ENCODE data around the gene CDH4.

The CDH4 gene

DNA sequence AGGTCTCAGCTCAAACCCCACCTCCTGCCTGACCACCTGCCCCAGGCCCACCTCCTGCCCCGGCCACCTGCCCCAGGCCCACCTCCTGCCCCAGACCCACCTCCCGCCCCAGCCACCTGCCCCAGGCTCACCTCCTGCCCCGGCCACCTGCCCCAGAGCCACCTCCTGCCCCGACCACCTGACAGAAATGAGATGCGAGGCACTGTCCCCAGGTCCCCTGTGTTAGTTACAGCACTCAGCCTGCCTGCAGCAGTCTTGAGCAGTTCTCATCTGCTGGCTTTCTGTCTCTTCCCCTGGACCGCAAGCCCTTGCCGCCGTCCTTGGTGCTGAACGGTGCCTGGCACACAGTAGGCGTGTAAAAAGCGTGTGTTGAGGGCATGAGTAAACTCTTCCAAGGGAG is 79.5 kb downstream of the CDH4 start:
- DNase-seq = no peak

DNA sequence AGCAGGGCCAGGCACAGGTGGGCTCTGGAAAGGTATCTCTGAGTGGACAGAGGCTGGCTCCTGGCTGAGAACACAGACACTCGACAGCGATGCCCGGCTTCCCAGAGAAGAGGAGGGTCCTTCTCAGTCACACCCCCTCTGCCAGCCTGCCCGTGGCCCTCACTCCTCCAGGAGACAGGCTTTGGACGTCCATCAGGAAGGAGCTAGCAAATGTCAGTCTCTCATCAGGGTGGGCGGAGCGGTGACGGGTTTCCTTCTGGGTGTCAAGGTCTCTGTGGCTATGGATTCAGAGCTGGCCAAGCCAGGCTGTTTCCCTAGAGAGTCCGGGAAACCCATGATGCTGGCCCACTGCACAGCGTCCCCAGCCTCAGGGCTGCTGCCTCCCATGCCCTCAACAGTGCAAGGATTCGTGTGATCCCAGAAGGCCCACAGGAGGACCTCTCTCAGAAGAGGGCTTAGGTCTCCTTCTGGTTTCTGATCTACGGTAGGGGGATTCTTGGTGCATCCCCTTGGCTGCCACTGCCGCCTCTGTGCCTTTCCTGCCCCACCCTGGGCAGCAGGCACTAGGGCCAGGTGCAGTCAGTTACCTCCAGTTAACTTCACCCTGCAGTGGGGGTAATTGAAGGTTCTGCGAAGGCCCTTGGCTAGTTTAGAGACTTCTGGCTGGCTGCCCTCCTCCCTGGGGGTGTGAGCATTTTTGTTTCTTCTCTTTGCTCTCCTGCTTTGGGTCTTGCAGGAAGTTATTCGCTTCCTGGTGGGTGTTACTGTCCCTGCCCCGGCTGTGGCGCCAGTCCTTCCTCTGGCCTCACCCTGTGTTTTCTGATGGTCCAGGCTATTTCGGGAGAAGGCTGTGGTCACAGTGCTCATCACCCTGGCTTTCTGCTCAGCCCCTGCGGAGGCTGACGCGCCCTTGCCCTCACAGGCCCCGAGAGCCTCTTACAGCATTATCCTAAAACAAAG is 80.2 kb downstream of the CDH4 start:
- no peak for DNase-seq

DNA sequence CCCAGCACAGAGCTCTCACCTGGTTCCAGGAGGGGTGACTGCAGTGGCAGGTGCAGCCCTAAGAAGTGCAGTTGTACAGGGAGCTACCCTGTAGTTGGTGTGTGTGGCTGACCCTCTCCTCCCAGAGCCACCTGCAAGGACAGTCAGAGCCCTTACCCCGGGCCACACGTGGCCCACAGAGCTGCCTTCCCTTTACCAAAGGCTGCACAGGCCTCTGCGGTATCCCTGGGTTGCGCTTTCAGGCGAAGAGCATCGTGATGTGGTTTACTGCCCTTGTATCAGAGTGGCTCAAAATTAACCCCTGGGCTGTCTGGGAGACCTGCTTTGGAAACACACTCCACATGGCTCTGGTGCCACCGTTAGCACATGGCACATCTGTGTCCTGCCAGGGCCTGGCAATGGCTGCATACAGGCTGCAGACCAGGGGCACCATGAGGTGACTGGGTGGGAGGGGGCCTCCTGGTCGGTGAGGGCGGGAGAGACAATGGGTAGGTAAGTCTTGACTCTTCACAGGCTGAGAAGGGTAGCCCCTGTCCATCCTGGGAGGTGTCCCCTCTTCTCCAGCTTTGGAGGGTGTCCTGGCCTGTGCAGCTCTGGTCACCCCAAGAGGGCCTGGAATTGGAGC is 81.5 kb downstream of the CDH4 start:
- DNase-seq = no peak

DNA sequence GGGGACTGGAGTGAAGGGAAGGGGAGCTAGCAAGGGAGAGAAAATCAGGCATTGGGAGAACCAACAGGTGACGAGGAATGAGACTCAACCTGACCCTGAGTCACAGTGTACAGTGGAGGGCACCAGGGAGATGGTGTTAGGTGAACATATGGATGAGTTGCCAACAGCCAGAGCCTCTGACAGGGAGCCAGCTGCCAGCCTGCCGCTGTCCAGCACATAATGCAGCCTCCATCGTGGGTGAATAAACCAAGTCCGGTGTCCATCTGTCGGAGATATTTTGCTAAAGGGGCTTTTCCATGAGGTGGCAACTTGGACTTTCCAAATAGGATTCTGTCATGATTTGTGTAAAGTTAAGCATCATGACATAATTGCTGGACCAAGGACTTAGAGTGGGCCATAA is 88.1 kb downstream of the CDH4 start:
- DNase-seq = no peak

- no peak for DNase-seq
Observed at GRCh38 chr20:61341605-61342004, 89.5 kb downstream of the CDH4 start.

- no peak for DNase-seq
Observed at GRCh38 chr20:61343934-61344333, 91.9 kb downstream of the CDH4 start.

GRCh38 chr20:61345656-61346055 is 93.6 kb downstream of the CDH4 start:
- DNase-seq = no peak

DNA sequence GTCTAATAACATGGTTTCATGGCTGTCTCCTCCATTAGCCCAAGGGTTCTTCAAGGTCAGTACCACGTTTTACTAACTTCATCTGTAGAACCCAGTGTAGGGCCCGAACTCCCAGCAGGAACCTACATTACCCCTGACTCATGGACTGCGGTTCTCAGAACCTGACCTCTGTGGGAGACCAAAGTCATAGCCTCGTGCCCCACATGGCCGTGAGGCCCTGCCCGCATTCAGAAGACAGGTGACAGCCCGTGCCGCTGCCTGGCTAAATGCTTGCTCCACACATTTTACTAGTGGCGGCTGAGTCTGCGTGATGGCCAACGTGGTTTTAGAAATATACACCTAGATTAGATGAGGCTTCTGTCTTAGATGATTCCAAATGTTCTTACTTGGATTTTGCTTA is 94.9 kb downstream of the CDH4 start:
- no peak for DNase-seq

DNA sequence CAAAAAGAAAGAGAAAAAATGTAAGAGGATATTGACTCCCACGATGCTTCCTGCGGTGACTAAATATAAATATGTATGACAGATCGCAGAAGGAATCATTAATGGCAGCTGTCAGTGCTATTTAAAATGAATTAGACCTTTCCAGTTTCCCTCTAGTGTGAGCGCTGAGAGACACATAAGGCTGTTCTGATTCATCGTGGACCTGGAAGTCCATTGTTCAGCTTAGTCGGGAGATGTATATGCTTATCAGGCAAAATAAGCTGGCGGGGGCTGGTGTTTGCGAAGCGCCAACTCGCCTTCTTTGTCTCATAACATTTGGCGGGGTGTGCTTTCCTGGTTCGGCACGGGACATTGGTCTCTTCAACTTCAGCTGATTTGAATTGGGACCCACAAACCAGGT is 95.4 kb downstream of the CDH4 start:
- no peak for DNase-seq

GRCh38 chr20:61349447-61350165 is 97.5 kb downstream of the CDH4 start:
- DNase-seq = no peak

DNA sequence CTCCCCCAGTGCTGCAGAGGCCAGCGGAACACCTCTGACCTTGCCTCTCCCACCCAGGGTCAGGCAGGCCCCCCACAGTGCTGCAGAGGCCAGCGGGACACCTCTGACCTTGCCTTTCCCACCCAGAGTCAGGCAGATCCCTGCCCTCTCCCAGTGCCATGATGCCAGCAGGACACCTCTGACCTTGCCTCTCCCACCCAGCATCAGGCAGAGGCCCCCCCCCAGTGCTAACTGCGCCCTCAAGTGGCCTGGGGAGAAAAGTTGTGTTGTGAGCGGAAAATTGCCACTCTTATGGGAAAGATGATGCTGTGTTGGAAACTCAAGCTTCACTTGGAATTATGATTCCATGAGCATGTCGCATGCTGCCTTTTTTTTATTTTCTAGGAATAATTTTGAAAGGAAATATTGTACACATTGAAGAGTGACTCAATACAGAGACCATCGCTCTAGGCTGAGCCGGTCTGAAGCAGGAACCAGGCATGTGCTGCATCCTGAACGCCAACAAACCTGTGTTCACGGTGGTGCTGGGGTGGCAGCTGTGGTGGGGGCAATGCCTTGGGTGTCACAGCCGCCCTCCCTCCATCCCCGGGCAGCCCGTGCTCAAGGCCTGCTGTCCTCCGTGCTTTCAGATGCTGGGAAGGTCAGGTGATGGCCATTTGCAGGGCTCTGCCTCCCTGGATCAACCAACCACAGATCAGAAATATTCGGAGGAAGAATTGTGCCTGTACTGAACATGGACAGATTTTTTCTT is 98.6 kb downstream of the CDH4 start:
- no peak for DNase-seq

DNA sequence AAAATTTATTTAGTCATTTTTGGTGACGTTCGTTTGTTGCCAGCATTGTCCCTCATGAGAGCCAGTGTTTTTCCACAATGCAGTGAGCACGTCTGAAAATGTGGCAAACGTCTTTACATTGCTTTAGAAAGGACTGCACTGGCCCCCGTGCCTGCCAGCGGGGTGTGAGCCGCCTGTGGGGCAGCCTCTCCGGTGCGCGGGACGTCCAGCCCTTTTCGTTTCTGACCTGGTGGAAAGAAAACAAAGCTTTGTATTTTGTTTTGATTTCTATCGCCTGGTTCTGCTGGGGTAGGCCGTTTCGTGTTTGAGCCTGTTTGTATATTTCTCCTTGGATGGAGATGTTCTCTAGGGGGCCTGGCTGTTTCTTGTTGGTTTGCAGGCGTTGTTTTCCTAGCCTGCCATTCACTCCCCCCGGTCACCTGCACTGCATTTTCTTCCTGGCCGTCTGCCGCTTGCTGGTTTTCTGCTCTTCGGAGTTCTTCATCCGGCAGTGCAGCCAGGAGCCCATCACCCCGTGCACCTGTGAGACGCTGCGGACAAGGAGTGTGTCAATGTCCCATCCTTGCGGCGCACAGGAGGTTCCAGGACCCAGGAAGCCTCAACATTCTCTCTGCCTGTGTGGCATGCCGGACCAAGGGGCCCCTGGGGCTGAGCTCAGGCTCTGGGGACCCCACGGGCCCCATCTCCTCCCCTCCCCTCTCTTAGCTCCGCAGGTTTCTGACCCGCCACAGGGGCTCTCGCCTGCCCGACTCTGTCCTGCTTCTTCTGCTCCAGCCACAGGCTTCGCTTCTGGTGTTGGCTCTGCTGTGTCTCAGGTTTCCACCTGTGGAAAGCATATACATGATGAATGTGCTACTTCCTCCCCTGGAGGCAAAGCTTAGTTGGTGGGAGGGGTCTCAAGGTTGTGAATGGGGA is 100.5 kb downstream of the CDH4 start:
- DNase-seq = no peak

DNA sequence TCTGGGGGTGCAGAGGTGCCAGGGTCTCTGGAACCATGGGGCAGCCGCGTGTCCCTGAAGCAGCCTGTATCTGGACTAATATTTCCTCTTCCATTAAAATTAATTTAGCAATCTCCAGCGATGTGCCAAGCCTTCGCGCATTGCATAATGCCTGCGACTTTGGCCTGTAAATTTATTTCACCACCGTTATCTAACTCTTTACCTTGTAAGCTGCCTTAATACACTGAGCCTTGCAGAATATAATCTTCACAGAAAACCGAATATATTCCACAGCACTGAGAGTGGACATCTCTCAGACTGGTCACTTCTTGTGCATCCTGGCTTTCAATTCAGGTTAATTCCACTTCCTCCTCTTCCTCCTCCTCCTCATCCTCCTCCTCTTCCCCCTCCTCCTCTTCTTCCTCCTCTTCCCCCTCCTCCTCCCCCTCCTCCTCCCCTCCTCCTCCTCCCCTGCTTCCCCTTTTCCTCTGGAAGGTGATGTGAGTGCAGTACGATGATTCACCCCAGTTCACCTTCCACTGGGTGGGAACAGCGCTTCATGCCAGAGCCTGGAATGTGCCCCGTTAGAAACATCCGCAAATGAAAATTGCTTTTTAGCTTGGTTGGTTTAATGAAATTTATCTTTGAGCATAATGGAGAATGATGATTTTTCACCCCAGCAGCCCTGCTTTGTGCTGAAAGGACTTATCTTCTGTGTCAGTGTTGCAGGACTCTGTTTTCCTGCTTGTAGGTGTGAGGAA is 101.4 kb downstream of the CDH4 start:
- DNase-seq = no peak

DNA sequence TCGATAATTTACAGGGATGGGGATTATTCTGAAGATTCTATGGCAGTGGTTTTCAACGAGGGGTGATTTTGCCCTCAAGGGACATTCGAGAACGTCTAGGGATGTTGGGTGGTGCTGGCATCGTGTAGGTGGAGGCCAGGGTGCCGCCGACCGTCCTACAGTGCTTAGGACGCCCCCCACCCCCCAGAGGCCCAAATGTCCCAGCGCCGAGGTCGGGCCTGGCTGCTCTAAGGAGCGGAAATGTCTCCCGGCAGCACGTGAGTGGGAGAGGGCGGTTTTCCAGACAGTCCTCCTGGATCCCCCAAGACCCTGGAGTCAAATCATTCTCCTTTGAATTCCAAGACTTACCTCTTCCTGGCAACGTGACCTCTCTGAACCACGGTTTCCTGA is 101.9 kb downstream of the CDH4 start:
- DNase-seq = no peak

GRCh38 chr20:61354501-61354900 is 102.4 kb downstream of the CDH4 start:
- DNase-seq = no peak

DNA sequence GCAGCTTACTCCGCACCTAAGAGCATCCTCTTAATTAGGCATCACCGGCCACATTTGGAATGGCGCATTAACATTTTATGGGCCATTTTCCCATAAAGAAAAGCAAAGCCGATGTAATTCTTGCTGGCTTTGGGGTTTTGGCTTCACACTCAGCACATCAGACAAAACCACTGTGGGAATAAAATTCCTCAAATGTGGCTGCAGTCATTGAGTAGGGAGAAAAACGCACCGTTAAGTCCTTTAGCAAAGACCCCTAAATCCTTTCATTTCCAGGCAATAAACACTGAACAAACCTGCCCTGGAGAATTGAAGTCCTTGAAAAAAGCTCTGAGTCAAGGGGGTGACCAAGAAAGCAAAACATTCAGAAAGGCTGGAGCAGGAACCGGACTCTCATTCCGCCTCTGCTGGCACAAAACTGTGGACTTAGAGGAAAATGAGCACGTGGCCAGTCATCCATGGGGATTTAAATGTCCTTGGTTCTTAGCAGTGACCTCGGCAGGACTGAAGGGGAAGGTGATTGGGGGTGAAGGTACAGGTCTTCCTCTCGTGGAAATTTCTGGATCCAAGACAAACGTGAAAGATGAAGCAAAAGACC is 102.9 kb downstream of the CDH4 start:
- DNase-seq = no peak

GRCh38 chr20:61355585-61355984 is 103.5 kb downstream of the CDH4 start:
- no peak for DNase-seq

DNA sequence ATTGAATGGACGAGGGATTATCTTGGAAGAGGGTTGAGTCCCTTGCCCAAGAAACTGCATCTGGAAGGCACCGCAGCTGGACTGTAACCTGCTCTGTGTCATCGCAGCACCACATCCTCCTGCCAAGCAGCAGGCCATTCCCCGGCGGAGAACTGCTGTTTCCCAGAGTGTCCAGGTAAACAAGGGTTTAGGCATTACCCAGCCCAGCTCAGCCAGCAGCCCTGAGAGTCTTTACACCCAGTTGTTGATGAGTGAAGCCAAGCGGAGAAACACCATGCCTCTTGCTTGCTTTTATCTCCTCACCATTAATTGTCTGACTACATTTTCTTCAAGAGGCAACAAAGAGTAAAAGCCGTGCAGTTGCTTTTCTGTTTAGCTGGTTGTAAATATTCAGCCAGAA is 104.1 kb downstream of the CDH4 start:
- no peak for DNase-seq

- no peak for DNase-seq
Observed at GRCh38 chr20:61357119-61357518, 105.1 kb downstream of the CDH4 start.

GRCh38 chr20:61359254-61359653 is 107.2 kb downstream of the CDH4 start:
- DNase-seq = no peak

GRCh38 chr20:61360296-61360695 is 108.2 kb downstream of the CDH4 start:
- DNase-seq = no peak
